Epithelial cell of esophagus (primary cell): ENCODE measurements around the gene MVB12B.

Experiments
- DNase-seq: peaks from one replicate; pipeline ENCODE4 v3.0.0; 2010; ENCODE audit warnings: low read depth
- H3K4me3 ChIP-seq: 2 replicates; pipeline ENCODE4 v1.5.1; 2011; ENCODE audit warnings: mild to moderate bottlenecking, low read length, control low read depth
- TF ChIP-seq, protein P1 (sequence below): IDR thresholded peaks from 2 replicates; pipeline ENCODE4 v1.5.1; 2011; ENCODE audit warnings: low read depth, mild to moderate bottlenecking, low read length, control low read depth, inconsistent platforms; ENCODE audit not compliant: insufficient read depth; ENCODE audit errors: missing control alignments

MVB12B gene

DNA sequence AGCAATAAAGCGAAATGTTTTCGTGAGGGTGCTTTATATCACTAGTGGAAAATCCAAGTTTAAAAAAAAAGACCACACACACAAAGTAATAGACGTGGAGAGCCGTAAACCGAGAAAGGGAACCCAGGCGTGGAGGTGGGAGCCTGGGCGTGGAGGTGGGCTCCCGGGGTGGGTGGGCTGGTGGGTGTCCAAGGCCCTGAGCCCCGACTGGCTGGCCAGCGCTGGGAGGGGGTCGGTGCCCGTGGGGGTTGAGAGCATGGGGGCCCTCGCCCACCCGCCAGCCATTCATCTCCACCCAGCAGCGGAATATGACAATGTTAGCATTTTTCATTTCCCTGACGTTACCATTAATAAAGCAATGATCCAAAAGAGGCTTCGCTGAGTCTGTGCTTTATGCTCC lies 135.0 kb downstream of the MVB12B start:
- DNase-seq, result no peak
- TF ChIP-seq, protein P1, sequence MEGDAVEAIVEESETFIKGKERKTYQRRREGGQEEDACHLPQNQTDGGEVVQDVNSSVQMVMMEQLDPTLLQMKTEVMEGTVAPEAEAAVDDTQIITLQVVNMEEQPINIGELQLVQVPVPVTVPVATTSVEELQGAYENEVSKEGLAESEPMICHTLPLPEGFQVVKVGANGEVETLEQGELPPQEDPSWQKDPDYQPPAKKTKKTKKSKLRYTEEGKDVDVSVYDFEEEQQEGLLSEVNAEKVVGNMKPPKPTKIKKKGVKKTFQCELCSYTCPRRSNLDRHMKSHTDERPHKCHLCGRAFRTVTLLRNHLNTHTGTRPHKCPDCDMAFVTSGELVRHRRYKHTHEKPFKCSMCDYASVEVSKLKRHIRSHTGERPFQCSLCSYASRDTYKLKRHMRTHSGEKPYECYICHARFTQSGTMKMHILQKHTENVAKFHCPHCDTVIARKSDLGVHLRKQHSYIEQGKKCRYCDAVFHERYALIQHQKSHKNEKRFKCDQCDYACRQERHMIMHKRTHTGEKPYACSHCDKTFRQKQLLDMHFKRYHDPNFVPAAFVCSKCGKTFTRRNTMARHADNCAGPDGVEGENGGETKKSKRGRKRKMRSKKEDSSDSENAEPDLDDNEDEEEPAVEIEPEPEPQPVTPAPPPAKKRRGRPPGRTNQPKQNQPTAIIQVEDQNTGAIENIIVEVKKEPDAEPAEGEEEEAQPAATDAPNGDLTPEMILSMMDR, result no peak

DNA sequence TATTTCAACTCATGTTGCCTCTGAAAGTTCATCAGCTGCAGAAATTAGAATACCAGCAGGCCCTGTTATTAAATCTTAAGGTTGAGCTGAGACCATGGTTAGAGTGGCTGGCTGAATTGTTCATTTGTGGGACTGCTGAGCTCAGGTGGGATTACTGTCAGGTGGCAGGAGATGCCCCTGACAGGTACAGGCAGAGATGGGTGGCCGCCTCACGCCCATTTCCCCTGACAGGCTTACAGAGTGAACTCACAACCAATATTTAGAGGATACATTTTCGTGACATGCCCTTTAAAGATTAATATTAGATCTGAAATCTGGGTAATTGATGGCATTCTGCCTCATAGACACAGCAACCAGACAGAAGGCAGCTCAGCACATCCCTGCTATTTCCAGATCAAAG lies 136.0 kb downstream of the MVB12B start:
- DNase-seq, result no peak
- no peak overlapping the region for H3K4me3 ChIP-seq
- TF ChIP-seq, protein P1, result no peak

More for the DNA sequence above, 135.0 kb downstream of the MVB12B start:
- no peak overlapping the region for H3K4me3 ChIP-seq

DNA sequence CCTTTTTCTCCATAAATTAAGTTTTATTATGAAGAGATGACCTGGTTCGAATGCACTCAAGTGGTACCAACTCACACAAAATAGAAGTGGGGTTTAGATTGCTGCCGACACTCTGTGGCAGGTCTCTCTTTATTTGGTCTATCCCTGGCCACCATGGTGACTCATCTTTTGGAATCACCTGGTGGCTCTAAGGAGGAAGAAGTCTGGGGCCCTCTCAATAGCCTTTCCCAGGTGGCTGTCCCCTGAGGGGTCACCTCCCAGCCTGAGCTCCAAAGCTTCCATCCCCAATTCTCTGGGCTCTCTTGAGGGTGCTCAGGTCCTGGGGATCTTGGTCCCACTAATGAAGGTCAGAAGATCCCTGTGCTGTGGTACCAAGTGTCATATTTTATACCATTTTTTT lies 136.8 kb downstream of the MVB12B start:
- DNase-seq, result no peak
- TF ChIP-seq, protein P1, result no peak
- no peak overlapping the region for H3K4me3 ChIP-seq

DNA sequence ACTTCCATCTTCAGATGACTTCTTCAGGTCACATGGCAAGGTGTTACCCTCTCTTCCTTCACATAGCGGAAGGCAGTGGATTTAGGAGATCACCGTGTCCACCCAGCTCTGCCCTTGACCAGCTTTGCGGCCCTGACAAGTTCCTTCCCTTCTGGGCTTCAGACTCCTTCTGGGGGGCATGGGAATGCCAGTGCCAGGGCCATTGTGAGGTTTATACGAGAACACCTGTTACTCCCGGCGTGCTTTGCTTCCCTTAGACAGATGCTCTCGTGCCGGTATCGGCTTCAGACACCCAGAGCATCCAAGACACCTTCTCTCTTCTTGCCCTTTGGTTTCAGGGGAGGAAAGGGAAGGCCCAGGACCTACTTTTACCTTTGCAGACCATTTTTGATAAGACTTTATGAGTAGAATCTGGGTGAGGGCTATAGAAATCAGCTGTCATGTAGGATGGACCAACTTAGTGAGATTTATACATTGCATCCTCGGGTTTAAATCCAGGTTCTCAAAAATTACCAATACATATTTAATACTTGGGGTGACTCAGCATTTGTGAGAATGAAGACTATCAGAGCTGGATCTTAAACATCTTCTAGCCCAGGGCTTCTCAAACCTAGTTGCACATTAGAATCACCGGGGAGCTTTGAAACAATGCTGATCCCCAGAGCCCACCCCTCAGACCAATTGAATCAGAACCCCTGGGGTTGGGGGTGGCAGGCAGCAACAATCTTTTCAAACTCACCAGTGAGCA lies 138.2 kb downstream of the MVB12B start:
- DNase-seq, result no peak
- H3K4me3 ChIP-seq, result no peak overlapping the region
- TF ChIP-seq, protein P1, result no peak

- no peak overlapping the region for H3K4me3 ChIP-seq
- TF ChIP-seq, protein P1, result no peak
- DNase-seq, result no peak
Measured at GRCh38 chr9:126465977-126466376, 139.3 kb downstream of the MVB12B start.

GRCh38 chr9:126468141-126468825 lies 141.7 kb downstream of the MVB12B start:
- TF ChIP-seq, protein P1, result no peak
- H3K4me3 ChIP-seq, result no peak overlapping the region
- no peak for DNase-seq
